Measurements from ENCODE around the gene AQP9.
"Not testable (repeated sequence)": the region's sequence is repeated elsewhere in the genome, so short reads cannot be mapped to it uniquely, and the experiment has no call there.

AQP9 gene

DNA sequence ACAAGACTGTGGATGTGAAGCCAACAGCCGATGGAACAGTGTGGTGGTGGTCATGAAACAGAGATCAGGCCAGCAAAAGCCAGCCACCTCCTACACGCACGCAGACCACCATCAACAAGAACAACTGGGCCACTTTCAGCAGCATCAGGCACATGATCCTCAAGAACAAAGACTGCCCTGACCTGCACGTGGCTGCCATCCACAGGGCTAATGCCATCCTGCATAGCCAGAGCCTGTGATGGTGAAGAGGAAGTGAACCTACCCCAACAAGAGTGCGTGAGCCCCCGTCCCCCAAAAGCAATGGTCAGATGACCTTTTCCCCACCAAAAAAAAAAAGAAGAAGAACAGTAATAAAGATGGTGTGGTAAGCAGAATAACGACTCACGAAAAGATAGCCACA, 62.6 kb downstream of the AQP9 start:
- TF ChIP-seq, protein P1, sequence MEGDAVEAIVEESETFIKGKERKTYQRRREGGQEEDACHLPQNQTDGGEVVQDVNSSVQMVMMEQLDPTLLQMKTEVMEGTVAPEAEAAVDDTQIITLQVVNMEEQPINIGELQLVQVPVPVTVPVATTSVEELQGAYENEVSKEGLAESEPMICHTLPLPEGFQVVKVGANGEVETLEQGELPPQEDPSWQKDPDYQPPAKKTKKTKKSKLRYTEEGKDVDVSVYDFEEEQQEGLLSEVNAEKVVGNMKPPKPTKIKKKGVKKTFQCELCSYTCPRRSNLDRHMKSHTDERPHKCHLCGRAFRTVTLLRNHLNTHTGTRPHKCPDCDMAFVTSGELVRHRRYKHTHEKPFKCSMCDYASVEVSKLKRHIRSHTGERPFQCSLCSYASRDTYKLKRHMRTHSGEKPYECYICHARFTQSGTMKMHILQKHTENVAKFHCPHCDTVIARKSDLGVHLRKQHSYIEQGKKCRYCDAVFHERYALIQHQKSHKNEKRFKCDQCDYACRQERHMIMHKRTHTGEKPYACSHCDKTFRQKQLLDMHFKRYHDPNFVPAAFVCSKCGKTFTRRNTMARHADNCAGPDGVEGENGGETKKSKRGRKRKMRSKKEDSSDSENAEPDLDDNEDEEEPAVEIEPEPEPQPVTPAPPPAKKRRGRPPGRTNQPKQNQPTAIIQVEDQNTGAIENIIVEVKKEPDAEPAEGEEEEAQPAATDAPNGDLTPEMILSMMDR (IDR thresholded peaks at IDR 0.05): no peak

DNA sequence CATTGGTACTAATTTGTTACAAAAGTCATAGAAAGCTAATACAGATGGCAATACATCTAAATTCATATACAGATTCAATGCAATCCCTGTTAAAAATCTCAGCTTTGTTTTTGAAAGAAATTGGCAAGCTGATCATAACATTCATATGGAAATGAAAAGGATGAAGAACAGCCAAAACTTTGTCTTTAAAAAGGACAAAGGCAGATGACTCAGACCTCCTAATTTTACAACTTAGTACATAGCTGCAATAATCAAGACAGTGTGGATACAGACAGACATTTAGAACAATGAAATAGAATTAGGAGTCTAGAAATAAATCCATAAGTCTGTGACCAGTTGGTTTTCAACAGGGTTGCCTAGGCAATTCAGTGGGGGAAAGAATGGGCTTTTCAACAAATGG, 63.3 kb downstream of the AQP9 start:
- no peak for DNase-seq (ENCODE audit: low spot score)

More for the DNA sequence above, 62.6 kb downstream of the AQP9 start:
- no peak for DNase-seq (ENCODE audit: low spot score)
- Histone ChIP-seq H3K4me3 (no peak overlapping the region), H3K27ac (no peak overlapping the region)

DNA sequence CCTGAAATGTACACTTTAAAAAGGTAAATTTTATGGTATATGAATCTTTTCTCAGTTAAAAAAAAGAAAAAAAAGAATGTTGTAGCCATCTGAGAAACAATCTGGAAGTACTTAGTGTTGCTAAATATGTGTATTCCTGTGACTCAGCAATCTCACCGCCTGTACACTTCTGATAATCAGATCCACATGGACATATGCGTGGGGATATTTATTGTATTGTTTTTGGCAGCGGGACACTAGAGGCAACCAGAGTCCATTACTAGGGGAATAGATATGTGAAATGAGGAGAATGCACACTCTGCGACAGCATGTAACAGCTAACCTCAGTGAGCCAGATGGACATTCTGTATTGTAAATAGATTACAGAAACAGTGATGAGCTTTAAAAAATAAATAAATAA, 65.4 kb downstream of the AQP9 start:
- Histone ChIP-seq H3K27ac (no peak overlapping the region), H3K4me3 (no peak overlapping the region)
- TF ChIP-seq, protein P1 (IDR thresholded peaks at IDR 0.05): no peak
- DNase-seq (ENCODE audit: low spot score): no peak

More for the DNA sequence above, 63.3 kb downstream of the AQP9 start:
- TF ChIP-seq, protein P1 (IDR thresholded peaks at IDR 0.05): no peak
- Histone ChIP-seq H3K27ac (no peak overlapping the region), H3K4me3 (no peak overlapping the region)

DNA sequence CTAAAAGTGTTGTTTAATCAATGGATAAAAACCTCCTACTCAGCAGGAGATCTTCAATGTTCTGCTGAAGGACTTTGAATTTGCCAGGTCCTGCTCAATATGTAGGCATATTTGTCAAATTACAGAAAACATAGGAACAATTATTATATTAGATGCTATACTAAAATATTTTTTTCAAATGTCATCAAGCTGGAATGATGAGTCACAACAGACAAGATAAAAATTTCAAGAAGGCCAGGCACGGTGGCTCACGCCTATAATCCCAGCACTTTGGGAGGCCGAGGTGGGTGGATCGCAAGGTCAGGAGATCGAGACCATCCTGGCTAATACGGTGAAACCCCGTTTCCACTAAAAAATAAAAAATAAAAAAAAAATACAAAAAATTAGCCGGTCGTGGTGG, 68.0 kb downstream of the AQP9 start:
- no peak for DNase-seq (ENCODE audit: low spot score)
- Histone ChIP-seq H3K27ac (no peak overlapping the region), H3K4me3 (no peak overlapping the region)
- TF ChIP-seq, protein P1 (IDR thresholded peaks at IDR 0.05): no peak

DNA sequence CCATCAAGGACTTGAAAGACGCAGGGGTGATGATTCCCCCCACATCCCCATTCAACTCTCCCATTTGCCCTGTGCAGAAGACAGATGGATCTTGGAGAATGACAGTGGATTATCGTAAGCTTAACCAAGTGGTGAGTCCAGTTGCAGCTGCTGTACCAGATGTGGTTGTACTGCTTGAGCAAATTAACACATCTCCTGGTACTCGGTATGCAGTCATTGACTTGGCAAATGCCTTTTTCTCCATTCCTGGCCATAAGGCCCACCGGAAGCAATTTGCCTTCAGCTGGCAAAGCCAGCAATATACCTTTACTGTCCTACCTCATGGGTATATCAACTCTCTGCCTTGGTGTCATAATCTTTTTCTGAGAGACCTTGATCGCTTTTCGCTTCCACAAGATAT, 70.0 kb downstream of the AQP9 start:
- H3K4me3 ChIP-seq; DNase-seq (ENCODE audit: low spot score); H3K27ac ChIP-seq: not testable (repeated sequence)

DNA sequence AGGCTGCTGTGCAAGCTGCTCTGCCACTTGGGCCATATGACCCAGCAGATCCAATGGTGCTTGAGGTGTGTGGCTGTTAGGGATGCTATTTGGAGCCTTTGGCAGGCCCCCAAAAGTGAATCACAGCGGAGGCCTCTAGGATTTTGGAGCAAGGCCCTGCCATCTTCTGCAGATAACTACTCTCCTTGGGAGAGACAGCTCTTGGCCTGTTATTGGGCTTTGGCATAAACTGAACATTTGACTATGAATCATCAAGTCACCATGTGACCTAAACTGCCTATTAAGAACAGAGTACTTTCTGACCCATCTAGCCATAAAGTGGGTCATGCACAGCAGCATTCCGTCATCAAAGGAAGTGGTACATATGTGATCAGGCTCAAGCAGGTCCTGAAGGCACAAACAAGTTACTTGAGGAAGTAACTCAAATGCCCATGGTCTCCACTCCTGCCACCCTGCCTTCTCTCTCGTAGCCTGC, 70.9 kb downstream of the AQP9 start:
- DNase-seq (ENCODE audit: low spot score); H3K27ac ChIP-seq; H3K4me3 ChIP-seq: not testable (repeated sequence)

DNA sequence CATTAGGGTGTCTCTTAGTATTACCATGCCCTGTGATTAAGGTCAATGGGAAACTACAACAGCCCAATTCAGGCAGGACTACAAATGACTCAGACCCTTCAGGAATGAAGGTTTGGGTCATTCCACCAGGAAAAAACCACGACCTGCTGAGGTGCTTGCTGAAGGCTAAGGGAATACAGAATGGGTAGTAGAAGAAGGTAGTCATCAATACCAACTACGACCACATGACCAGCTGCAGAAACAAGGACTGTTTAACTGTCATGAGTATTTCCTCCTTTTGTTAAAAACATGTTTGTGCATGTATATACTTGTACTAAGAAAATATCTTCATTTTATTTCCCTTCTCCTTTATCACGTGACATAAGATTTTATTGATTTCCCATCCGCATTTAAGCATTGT, 71.8 kb downstream of the AQP9 start:
- not testable (repeated sequence) for H3K27ac ChIP-seq; H3K4me3 ChIP-seq; DNase-seq (ENCODE audit: low spot score)

DNA sequence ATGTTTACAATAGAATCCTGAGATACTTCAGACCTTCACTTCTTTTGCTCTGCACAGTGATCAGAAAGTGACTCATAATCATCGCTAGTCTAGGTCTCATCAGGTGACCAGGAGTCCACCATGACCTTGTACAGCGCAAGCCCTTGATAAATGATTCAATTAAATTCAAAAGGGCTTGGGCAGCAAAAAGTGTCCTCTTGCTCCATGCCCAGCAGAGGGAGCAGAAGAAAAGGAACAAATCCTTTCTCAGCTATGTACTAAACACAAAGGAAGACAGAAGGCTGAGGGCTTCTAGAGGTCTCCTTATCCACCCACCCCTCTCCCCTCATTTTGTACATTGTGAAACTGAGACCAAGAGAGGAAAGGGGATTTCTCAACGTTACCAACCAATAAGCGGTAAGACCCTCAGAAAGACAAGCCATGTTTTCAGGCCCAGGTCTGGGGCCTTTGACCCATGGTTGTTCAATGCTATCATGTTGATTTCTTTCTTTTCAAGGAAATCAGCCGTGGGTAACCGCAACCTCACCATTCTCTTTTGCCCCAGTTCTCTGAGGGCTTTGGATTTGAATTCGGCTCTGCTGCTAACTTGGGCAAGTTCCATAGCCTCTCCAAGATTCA, 74.8 kb downstream of the AQP9 start:
- TF ChIP-seq, protein P1 (IDR thresholded peaks at IDR 0.05): peak; percentile 21
- no peak for DNase-seq (ENCODE audit: low spot score)
- no peak overlapping the region for H3K27ac ChIP-seq
- no peak overlapping the region for H3K4me3 ChIP-seq

Data from coronary artery (tissue), 2 donors.